ENCODE measurements around the gene SYNE1. TPM values are rescaled to one million over a fixed set of nuclear protein-coding genes. Genes with fewer than 3 reads are reported as not detected.

Gene SYNE1
- total RNA-seq, 1 experiment from 2014 or later: 23.0 TPM

- Histone ChIP-seq H3K9me3 (no peaks in the 10 kb centered on the region), H3K27me3 (replicated peaks; ENCODE audit: control insufficient read depth, insufficient read depth, low read length) (no peaks in the 10 kb centered on the region), H3K4me3 (ENCODE audit: low read depth, low read length) (no peak overlapping the region), H3K4me1 (no peaks in the 10 kb centered on the region), H3K36me3 (ENCODE audit: control insufficient read depth, insufficient read depth, low read length) (no peaks in the 10 kb centered on the region)
- peaks cover 19% of the 10 kb centered on the region for H3K36me3 Mint-ChIP-seq (ENCODE audit: insufficient read depth, unreplicated experiment)
- TF ChIP-seq, protein P1, sequence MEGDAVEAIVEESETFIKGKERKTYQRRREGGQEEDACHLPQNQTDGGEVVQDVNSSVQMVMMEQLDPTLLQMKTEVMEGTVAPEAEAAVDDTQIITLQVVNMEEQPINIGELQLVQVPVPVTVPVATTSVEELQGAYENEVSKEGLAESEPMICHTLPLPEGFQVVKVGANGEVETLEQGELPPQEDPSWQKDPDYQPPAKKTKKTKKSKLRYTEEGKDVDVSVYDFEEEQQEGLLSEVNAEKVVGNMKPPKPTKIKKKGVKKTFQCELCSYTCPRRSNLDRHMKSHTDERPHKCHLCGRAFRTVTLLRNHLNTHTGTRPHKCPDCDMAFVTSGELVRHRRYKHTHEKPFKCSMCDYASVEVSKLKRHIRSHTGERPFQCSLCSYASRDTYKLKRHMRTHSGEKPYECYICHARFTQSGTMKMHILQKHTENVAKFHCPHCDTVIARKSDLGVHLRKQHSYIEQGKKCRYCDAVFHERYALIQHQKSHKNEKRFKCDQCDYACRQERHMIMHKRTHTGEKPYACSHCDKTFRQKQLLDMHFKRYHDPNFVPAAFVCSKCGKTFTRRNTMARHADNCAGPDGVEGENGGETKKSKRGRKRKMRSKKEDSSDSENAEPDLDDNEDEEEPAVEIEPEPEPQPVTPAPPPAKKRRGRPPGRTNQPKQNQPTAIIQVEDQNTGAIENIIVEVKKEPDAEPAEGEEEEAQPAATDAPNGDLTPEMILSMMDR (IDR thresholded peaks at IDR 0.05; ENCODE audit: insufficient read depth in 1 of 2, low read depth in 1 of 2, low read length in 1 of 2, severe bottlenecking in 1 of 2, unreplicated experiment in 1 of 2): no peak
- intact Hi-C loops (cut with micrococcal nuclease; ENCODE audit: unreplicated experiment): no loop called here
- no peaks in the 10 kb centered on the region for H3K27me3 Mint-ChIP-seq (ENCODE audit: insufficient read depth, unreplicated experiment)
- no peak for DNase-seq
- no TSS peak for BruUV-seq (replicated peaks)
- H3K4me3 Mint-ChIP-seq (ENCODE audit: unreplicated experiment): no peak overlapping the region
- CTCF ChIA-PET: no interaction called here
- POLR2A ChIA-PET: no interaction called here
- H3K4me1 Mint-ChIP-seq (ENCODE audit: low read depth, unreplicated experiment): peaks cover 4% of the 10 kb centered on the region
- no peaks in the 10 kb centered on the region for H3K9me3 Mint-ChIP-seq (ENCODE audit: unreplicated experiment)
- H3K27ac Mint-ChIP-seq (ENCODE audit: unreplicated experiment): no peak overlapping the region
Measured at GRCh38 chr6:152305672-152306071, 331.5 kb downstream of the SYNE1 start.

DNA sequence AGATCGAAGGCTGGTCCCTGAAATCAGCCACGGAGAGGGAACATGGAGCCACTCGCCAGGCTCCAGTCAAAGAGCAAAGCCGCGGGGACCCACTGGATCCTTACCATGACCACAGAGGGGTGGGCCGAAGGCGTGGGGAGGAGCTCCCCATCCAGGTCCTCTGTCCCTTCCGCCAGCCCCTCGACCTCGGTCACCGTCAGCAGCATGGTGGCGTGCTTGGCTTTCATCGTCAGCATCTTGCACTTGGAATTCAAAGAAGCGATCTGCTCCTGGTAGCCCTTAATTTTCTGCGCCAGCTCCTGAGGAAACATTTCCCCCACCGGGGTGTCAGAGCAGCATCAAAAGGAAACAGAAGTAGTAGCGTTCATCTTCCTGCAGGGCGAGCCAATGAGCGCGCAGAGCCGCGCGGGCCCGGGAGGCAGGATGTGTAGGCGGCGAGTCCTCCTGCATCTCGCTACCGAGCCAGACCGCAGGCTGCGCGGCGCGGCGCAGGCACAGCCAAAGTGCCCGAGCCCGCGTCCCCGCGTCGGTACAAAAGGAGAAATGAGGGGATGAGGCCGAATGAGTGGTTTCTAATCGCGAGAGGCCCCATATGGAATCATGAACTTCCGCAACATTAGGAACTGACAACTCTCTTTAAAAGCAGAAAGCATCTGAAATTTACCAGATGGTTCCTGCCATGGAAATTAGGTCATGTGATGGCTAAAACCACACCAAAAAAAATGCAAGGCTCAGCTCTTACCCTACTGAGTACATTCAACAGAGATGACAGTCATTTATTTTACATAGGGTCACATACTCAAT is 335.2 kb downstream of the SYNE1 start:
- TF ChIP-seq, protein P1 (IDR thresholded peaks at IDR 0.05; ENCODE audit: insufficient read depth in 1 of 2, low read depth in 1 of 2, low read length in 1 of 2, severe bottlenecking in 1 of 2, unreplicated experiment in 1 of 2): peak; percentile 59 to 71
- Mint-ChIP-seq H3K27ac (ENCODE audit: unreplicated experiment) (peak overlapping the region; percentile 95), H3K4me3 (ENCODE audit: unreplicated experiment) (peak overlapping the region; percentile 99), H3K27me3 (ENCODE audit: insufficient read depth, unreplicated experiment) (no peaks in the 10 kb centered on the region), H3K4me1 (ENCODE audit: low read depth, unreplicated experiment) (peaks cover 13% of the 10 kb centered on the region), H3K9me3 (ENCODE audit: unreplicated experiment) (no peaks in the 10 kb centered on the region), H3K36me3 (ENCODE audit: insufficient read depth, unreplicated experiment) (peaks cover 7% of the 10 kb centered on the region)
- ChIA-PET CTCF (interaction anchor here (0.6 to 2.1 kb wide), 7 partner anchors 12 to 228 kb away, joined by 3 to 31 read pairs (median 5); no protein-coding TSS in a partner anchor), POLR2A (interaction anchor here (0.8 to 1.2 kb wide), 3 partner anchors 24 to 36 kb away, joined by 3 to 7 read pairs (median 4); no protein-coding TSS in a partner anchor)
- Histone ChIP-seq H3K9me3 (no peaks in the 10 kb centered on the region), H3K36me3 (ENCODE audit: control insufficient read depth, insufficient read depth, low read length) (no peaks in the 10 kb centered on the region), H3K4me3 (ENCODE audit: low read depth, low read length) (peak overlapping the region; percentile 76), H3K27me3 (replicated peaks; ENCODE audit: control insufficient read depth, insufficient read depth, low read length) (no peaks in the 10 kb centered on the region), H3K4me1 (peaks cover 4% of the 10 kb centered on the region; the same call in 1 of the 2 replicates)
- DNase-seq: peak; percentile 89 to 93
- BruUV-seq (replicated peaks): no TSS peak
- intact Hi-C loops (cut with micrococcal nuclease; ENCODE audit: unreplicated experiment): loop anchor here (1.0 to 2.0 kb wide), 4 partner anchors 12 to 54 kb away; no protein-coding TSS in a partner anchor

- peak overlapping the region; percentile 99 for H3K4me3 Mint-ChIP-seq (ENCODE audit: unreplicated experiment)
- intact Hi-C loops (cut with micrococcal nuclease; ENCODE audit: unreplicated experiment): loop anchor here (2.0 kb wide), 1 partner anchor 22 kb away; no protein-coding TSS in a partner anchor
- BruUV-seq (replicated peaks): TSS peak; percentile 46
- H3K27ac Mint-ChIP-seq (ENCODE audit: unreplicated experiment): peak overlapping the region; percentile 95
- ChIA-PET POLR2A (interaction anchor here (0.8 to 1.2 kb wide), 3 partner anchors 23 to 37 kb away, joined by 3 to 7 read pairs (median 4); no protein-coding TSS in a partner anchor), CTCF (interaction anchor here (0.6 to 2.1 kb wide), 7 partner anchors 12 to 229 kb away, joined by 3 to 31 read pairs (median 5); no protein-coding TSS in a partner anchor)
- H3K36me3 Mint-ChIP-seq (ENCODE audit: insufficient read depth, unreplicated experiment): peaks cover 7% of the 10 kb centered on the region
- DNase-seq: no peak
- Histone ChIP-seq H3K4me1 (peaks cover 12% of the 10 kb centered on the region), H3K27me3 (replicated peaks; ENCODE audit: control insufficient read depth, insufficient read depth, low read length) (no peaks in the 10 kb centered on the region), H3K9me3 (no peaks in the 10 kb centered on the region), H3K4me3 (ENCODE audit: low read depth, low read length) (peak overlapping the region; percentile 76), H3K36me3 (ENCODE audit: control insufficient read depth, insufficient read depth, low read length) (no peaks in the 10 kb centered on the region)
- TF ChIP-seq, protein P1 (IDR thresholded peaks at IDR 0.05; ENCODE audit: insufficient read depth in 1 of 2, low read depth in 1 of 2, low read length in 1 of 2, severe bottlenecking in 1 of 2, unreplicated experiment in 1 of 2): no peak
- H3K27me3 Mint-ChIP-seq (ENCODE audit: insufficient read depth, unreplicated experiment): no peaks in the 10 kb centered on the region
- no peaks in the 10 kb centered on the region for H3K9me3 Mint-ChIP-seq (ENCODE audit: unreplicated experiment)
- peaks cover 19% of the 10 kb centered on the region for H3K4me1 Mint-ChIP-seq (ENCODE audit: low read depth, unreplicated experiment)
Measured at GRCh38 chr6:152301021-152301764, 336.0 kb downstream of the SYNE1 start.

All from Caco-2 (cell line).